GM12878 (cell line): ENCODE data around the gene CD84. TPM values are rescaled to one million over a fixed set of nuclear protein-coding genes. Genes with fewer than 3 reads are reported as not detected.

Experiments used
- CBX3 ChIP-seq: fragments of 200-600 bp; sonication (generic); IDR thresholded peaks from 2 replicates; pipeline ENCODE4 v1.6.1; 2016; ENCODE audit warnings: low read depth, borderline replicate concordance
- CEBPZ ChIP-seq: fragments of 150-350 bp; IDR thresholded peaks from 2 replicates; pipeline ENCODE4 v1.6.1; 2016; ENCODE audit warnings: low read depth, low read length
- E2F8 ChIP-seq: fragments of 450-650 bp; IDR thresholded peaks from 2 replicates; pipeline ENCODE4 v1.6.1; 2018; ENCODE audit warnings: mild to moderate bottlenecking, low read depth, moderate library complexity; ENCODE audit not compliant: partially characterized antibody
- EED ChIP-seq: sonication (generic); IDR thresholded peaks from 2 replicates; pipeline ENCODE4 v1.6.1; 2016; ENCODE audit warnings: antibody characterized with exemption, low read depth
- GABPA ChIP-seq: IDR thresholded peaks from 2 replicates; pipeline ENCODE4 v1.6.1; 2014; ENCODE audit warnings: antibody characterized with exemption, low read depth, mild to moderate bottlenecking, inconsistent platforms
- HDGF ChIP-seq: fragments of 450-650 bp; IDR thresholded peaks from 2 replicates; pipeline ENCODE4 v1.6.1; 2016; ENCODE audit warnings: antibody characterized with exemption
- HSF1 ChIP-seq: fragments of 150-350 bp; IDR thresholded peaks from 2 replicates; pipeline ENCODE4 v1.6.1; 2014; ENCODE audit warnings: mild to moderate bottlenecking, low read depth, low read length
- MYB ChIP-seq: fragments of 150-350 bp; IDR thresholded peaks from 2 replicates; pipeline ENCODE4 v1.6.1; 2014; ENCODE audit warnings: mild to moderate bottlenecking, low read depth, low read length, borderline replicate concordance
- POLR2AphosphoS5 ChIP-seq: IDR thresholded peaks from 2 replicates; pipeline ENCODE4 v1.6.1; 2011; ENCODE audit warnings: mild to moderate bottlenecking, low read length, inconsistent platforms
- RFX5 ChIP-seq: IDR thresholded peaks from 2 replicates; pipeline ENCODE4 v1.6.1; 2011; ENCODE audit warnings: low read depth, low read length, improper control_type of control experiment
- SIN3A ChIP-seq: IDR thresholded peaks from 2 replicates; pipeline ENCODE4 v1.6.1; 2012; ENCODE audit warnings: low read depth, low read length, improper control_type of control experiment
- SUZ12 ChIP-seq: fragments of 200-600 bp; sonication (generic); IDR thresholded peaks from one replicate; pipeline ENCODE4 v1.6.1; 2018; ENCODE audit warnings: antibody characterized with exemption, mild to moderate bottlenecking; ENCODE audit not compliant: unreplicated experiment
- ZBTB11 ChIP-seq: fragments of 450-650 bp; formaldehyde crosslinking; IDR thresholded peaks from 2 replicates; pipeline ENCODE4 v1.5.0; 2022; ENCODE audit warnings: mild to moderate bottlenecking, missing genetic modification characterization
- ZNF24 ChIP-seq: fragments of 450-650 bp; IDR thresholded peaks from 2 replicates; pipeline ENCODE4 v1.6.1; 2017; ENCODE audit warnings: antibody characterized with exemption, mild to moderate bottlenecking
- ZNF592 ChIP-seq: fragments of 450-650 bp; IDR thresholded peaks from 2 replicates; pipeline ENCODE4 v1.6.1; 2017; ENCODE audit warnings: mild to moderate bottlenecking, moderate library complexity
- polyA plus RNA-seq, 11 experiments: library from polyadenylated mRNA; depleted of rRNA in 4 of 11; unstranded in 6 of 11; stranded (reverse) in 5 of 11; fragments of >200 nt; fragmentation: Nextera tagmentation in 4 of 11; fragmentation: Illumina TruSeq in 1 of 11; extraction: Ambion mirVana in 4 of 11; extraction: Trizol in 1 of 11; gene quantifications; 1 replicate in 1 of 11; 2 replicates in 10 of 11; pipeline versions ENCODE4 v1.2.1 to v1.2.3, GENCODE V29; 2011 to 2016; ENCODE audit warnings: inconsistent platforms in 2 of 11, missing spikeins in 2 of 11, low read depth in 1 of 11
- total RNA-seq, 4 experiments: library from RNA; depleted of rRNA in 3 of 4; stranded (reverse); fragments of >200 nt in 3 of 4; fragmentation: Illumina TruSeq in 1 of 4; extraction: Trizol in 1 of 4; gene quantifications; 2 replicates each; pipeline versions ENCODE4 v1.2.1 to v1.2.3, GENCODE V29; 2013 to 2021

The CD84 gene
- total and polyA plus RNA-seq, 10 of the 15 experiments (the other 5 are each of a cell fraction or from before 2014, with no cell fraction given): 3.4 to 20.3 (median 11.7) TPM

- no peak for TF ChIP-seq CEBPZ
- TF ChIP-seq POLR2AphosphoS5: no peak
- TF ChIP-seq CBX3: no peak
- no peak for TF ChIP-seq ZNF24
- no peak for TF ChIP-seq SIN3A
- TF ChIP-seq ZBTB11 (CRISPR knock-in tag): no peak
- no peak for TF ChIP-seq RFX5
- TF ChIP-seq HSF1: no peak
- no peak for TF ChIP-seq SUZ12
- no peak for TF ChIP-seq E2F8
- TF ChIP-seq ZNF592: no peak
- TF ChIP-seq MYB: no peak
- no peak for TF ChIP-seq HDGF
- TF ChIP-seq EED: no peak
- TF ChIP-seq GABPA: no peak
Observed at GRCh38 chr1:160605205-160605604, 25.9 kb upstream of the CD84 start (continued).
